Measurements from ENCODE around the gene SLC39A3.

The SLC39A3 gene

GRCh38 chr19:2700660-2701360 lies 39.0 kb downstream of the SLC39A3 start:
- no peak for DNase-seq (ENCODE audit: low read depth, low spot score)
- H3K27ac ChIP-seq = no peak overlapping the region
- peak; percentile 25 for TF ChIP-seq EZH2 (IDR thresholded peaks at IDR 0.05)
- no peak for TF ChIP-seq POLR2AphosphoS5 (IDR thresholded peaks at IDR 0.05; ENCODE audit: borderline replicate concordance, low read depth, low read length)
- TF ChIP-seq FOXP2 (optimal IDR thresholded peaks at IDR 0.05; ENCODE audit: control extremely low read depth, extremely low read length, insufficient read depth) = no peak
- H3K36me3 ChIP-seq (ENCODE audit: insufficient read depth, low read length) = no peaks in the 10 kb centered on the region
- H3K9ac ChIP-seq (ENCODE audit: insufficient read length) = no peak overlapping the region
- H3K9me3 ChIP-seq (ENCODE audit: low read depth, low read length) = no peaks in the 10 kb centered on the region
- no peak overlapping the region for H3K4me3 ChIP-seq

GRCh38 chr19:2699413-2700140 lies 40.2 kb downstream of the SLC39A3 start:
- TF ChIP-seq FOXP2 (optimal IDR thresholded peaks at IDR 0.05; ENCODE audit: control extremely low read depth, extremely low read length, insufficient read depth) (no peak), POLR2AphosphoS5 (IDR thresholded peaks at IDR 0.05; ENCODE audit: borderline replicate concordance, low read depth, low read length) (no peak)
- H3K9me3 ChIP-seq (ENCODE audit: low read depth, low read length) = no peaks in the 10 kb centered on the region
- no peak overlapping the region for H3K9ac ChIP-seq (ENCODE audit: insufficient read length)
- no peaks in the 10 kb centered on the region for H3K36me3 ChIP-seq (ENCODE audit: insufficient read depth, low read length)
- no peak for DNase-seq (ENCODE audit: low read depth, low spot score)
- no peak overlapping the region for H3K4me3 ChIP-seq
- H3K27ac ChIP-seq = no peak overlapping the region

- no peak for TF ChIP-seq EZH2 (IDR thresholded peaks at IDR 0.05)
- no peak for TF ChIP-seq FOXP2 (optimal IDR thresholded peaks at IDR 0.05; ENCODE audit: control extremely low read depth, extremely low read length, insufficient read depth)
- TF ChIP-seq POLR2AphosphoS5 (IDR thresholded peaks at IDR 0.05; ENCODE audit: borderline replicate concordance, low read depth, low read length) = no peak
- DNase-seq (ENCODE audit: low read depth, low spot score) = no peak
- Histone ChIP-seq H3K27ac (no peak overlapping the region), H3K9me3 (ENCODE audit: low read depth, low read length) (no peaks in the 10 kb centered on the region), H3K36me3 (ENCODE audit: insufficient read depth, low read length) (no peaks in the 10 kb centered on the region), H3K9ac (ENCODE audit: insufficient read length) (no peak overlapping the region), H3K4me3 (no peak overlapping the region)
Measured at GRCh38 chr19:2694196-2694595, 45.6 kb downstream of the SLC39A3 start.

- TF ChIP-seq POLR2AphosphoS5 (IDR thresholded peaks at IDR 0.05; ENCODE audit: borderline replicate concordance, low read depth, low read length) (no peak), FOXP2 (optimal IDR thresholded peaks at IDR 0.05; ENCODE audit: control extremely low read depth, extremely low read length, insufficient read depth) (no peak), EZH2 (IDR thresholded peaks at IDR 0.05) (no peak)
Measured at GRCh38 chr19:2693492-2694160, 46.2 kb downstream of the SLC39A3 start.

GRCh38 chr19:2691951-2692350 lies 47.9 kb downstream of the SLC39A3 start:
- Histone ChIP-seq H3K36me3 (ENCODE audit: insufficient read depth, low read length) (no peaks in the 10 kb centered on the region), H3K9ac (ENCODE audit: insufficient read length) (no peak overlapping the region), H3K4me3 (no peak overlapping the region), H3K27ac (no peak overlapping the region), H3K9me3 (ENCODE audit: low read depth, low read length) (no peaks in the 10 kb centered on the region)
- TF ChIP-seq EZH2 (IDR thresholded peaks at IDR 0.05) (no peak), POLR2AphosphoS5 (IDR thresholded peaks at IDR 0.05; ENCODE audit: borderline replicate concordance, low read depth, low read length) (no peak), FOXP2 (optimal IDR thresholded peaks at IDR 0.05; ENCODE audit: control extremely low read depth, extremely low read length, insufficient read depth) (no peak)
- no peak for DNase-seq (ENCODE audit: low read depth, low spot score)

More at GRCh38 chr19:2693492-2694160, 46.2 kb downstream of the SLC39A3 start:
- Histone ChIP-seq H3K36me3 (ENCODE audit: insufficient read depth, low read length) (no peaks in the 10 kb centered on the region), H3K27ac (no peak overlapping the region), H3K9me3 (ENCODE audit: low read depth, low read length) (no peaks in the 10 kb centered on the region), H3K4me3 (no peak overlapping the region), H3K9ac (ENCODE audit: insufficient read length) (no peak overlapping the region)
- no peak for DNase-seq (ENCODE audit: low read depth, low spot score)

- no peak for DNase-seq (ENCODE audit: low read depth, low spot score)
- Histone ChIP-seq H3K9me3 (ENCODE audit: low read depth, low read length) (no peaks in the 10 kb centered on the region), H3K4me3 (no peak overlapping the region), H3K36me3 (ENCODE audit: insufficient read depth, low read length) (no peaks in the 10 kb centered on the region), H3K27ac (no peak overlapping the region), H3K9ac (ENCODE audit: insufficient read length) (no peak overlapping the region)
- no peak for TF ChIP-seq POLR2AphosphoS5 (IDR thresholded peaks at IDR 0.05; ENCODE audit: borderline replicate concordance, low read depth, low read length)
- TF ChIP-seq FOXP2 (optimal IDR thresholded peaks at IDR 0.05; ENCODE audit: control extremely low read depth, extremely low read length, insufficient read depth) = no peak
- no peak for TF ChIP-seq EZH2 (IDR thresholded peaks at IDR 0.05)
Measured at GRCh38 chr19:2690856-2691255, 49.0 kb downstream of the SLC39A3 start.

GRCh38 chr19:2686360-2686759 lies 53.5 kb downstream of the SLC39A3 start:
- Histone ChIP-seq H3K36me3 (ENCODE audit: insufficient read depth, low read length) (no peaks in the 10 kb centered on the region), H3K9me3 (ENCODE audit: low read depth, low read length) (no peaks in the 10 kb centered on the region), H3K27ac (no peak overlapping the region), H3K9ac (ENCODE audit: insufficient read length) (no peak overlapping the region), H3K4me3 (no peak overlapping the region)
- no peak for DNase-seq (ENCODE audit: low read depth, low spot score)
- TF ChIP-seq EZH2 (IDR thresholded peaks at IDR 0.05) (no peak), FOXP2 (optimal IDR thresholded peaks at IDR 0.05; ENCODE audit: control extremely low read depth, extremely low read length, insufficient read depth) (no peak), POLR2AphosphoS5 (IDR thresholded peaks at IDR 0.05; ENCODE audit: borderline replicate concordance, low read depth, low read length) (no peak)

- Histone ChIP-seq H3K27ac (no peak overlapping the region), H3K9ac (ENCODE audit: insufficient read length) (no peak overlapping the region), H3K9me3 (ENCODE audit: low read depth, low read length) (no peaks in the 10 kb centered on the region), H3K36me3 (ENCODE audit: insufficient read depth, low read length) (no peaks in the 10 kb centered on the region), H3K4me3 (no peak overlapping the region)
- no peak for DNase-seq (ENCODE audit: low read depth, low spot score)
- TF ChIP-seq EZH2 (IDR thresholded peaks at IDR 0.05) (no peak), POLR2AphosphoS5 (IDR thresholded peaks at IDR 0.05; ENCODE audit: borderline replicate concordance, low read depth, low read length) (no peak), FOXP2 (optimal IDR thresholded peaks at IDR 0.05; ENCODE audit: control extremely low read depth, extremely low read length, insufficient read depth) (no peak)
Measured at GRCh38 chr19:2685204-2685704, 54.6 kb downstream of the SLC39A3 start.

Measured in SK-N-MC (cell line).